ENCODE results near the gene RAI1.

Gene RAI1

GRCh38 chr17:17729620-17730249, 48.5 kb downstream of the RAI1 start (continued):
- TF ChIP-seq INSM2 (tag by site-specific recombination; IDR thresholded peaks at IDR 0.05) (no peak), CTCF (tag by site-specific recombination; IDR thresholded peaks at IDR 0.05) (0 out of 2 replicates have a peak, but pooled peaks have one; percentile 42), SCRT2 (tag by site-specific recombination; IDR thresholded peaks at IDR 0.05) (peak; percentile 96), ZNF610 (tag by site-specific recombination; IDR thresholded peaks at IDR 0.05; ENCODE audit: borderline replicate concordance) (no peak), SCRT1 (tag by site-specific recombination; IDR thresholded peaks at IDR 0.05; ENCODE audit: borderline replicate concordance) (peak; percentile 94), ZNF175 (tag by site-specific recombination; IDR thresholded peaks at IDR 0.05) (no peak), ZNF530 (tag by site-specific recombination; IDR thresholded peaks at IDR 0.05; ENCODE audit: low read depth) (no peak), WT1 (tag by site-specific recombination; IDR thresholded peaks at IDR 0.05) (no peak), ZNF488 (tag by site-specific recombination; IDR thresholded peaks at IDR 0.05) (no peak), ZNF302 (tag by site-specific recombination; IDR thresholded peaks at IDR 0.05; ENCODE audit: low read depth) (no peak), ZNF26 (tag by site-specific recombination; IDR thresholded peaks at IDR 0.05) (no peak), BCL6B (tag by site-specific recombination; IDR thresholded peaks at IDR 0.05) (0 out of 2 replicates have a peak, but pooled peaks have one; percentile 18), ZBTB8A (tag by site-specific recombination; IDR thresholded peaks at IDR 0.05) (no peak)

- no peak overlapping the region for H3K27ac ChIP-seq (ENCODE audit: extremely low read depth, low read depth, low read length)
- no peaks in the 10 kb centered on the region; the same call in 1 of the 2 replicates for H3K4me1 ChIP-seq (ENCODE audit: control insufficient read depth, insufficient read depth, low read length)
- peaks cover 0 to 40% of the 10 kb centered on the region in 2 experiments; a peak in 1 of 3 replicates for H3K36me3 ChIP-seq (ENCODE audit: control insufficient read depth in 2 of 2, insufficient read depth in 1 of 2, low read length in 2 of 2)
- H3K4me3 ChIP-seq (ENCODE audit: low read depth, low read length): no peak overlapping the region
- ChIA-PET CTCF (interaction anchor here (0.6 to 1.0 kb wide), 4 partner anchors 10 to 54 kb away, joined by 3 to 4 read pairs (median 3); no protein-coding TSS in a partner anchor), POLR2A (no interaction called here)
- H3K9me3 ChIP-seq (ENCODE audit: control insufficient read depth, insufficient read depth, low read depth, low read length): no peaks in the 10 kb centered on the region
- no peak for TF ChIP-seq ZNF211 (tag by site-specific recombination; IDR thresholded peaks at IDR 0.05; ENCODE audit: low read depth)
- TF ChIP-seq ZNF274 (IDR thresholded peaks at IDR 0.05; ENCODE audit: low read length): no peak
- no peak for TF ChIP-seq ZNF274 (tag by site-specific recombination; IDR thresholded peaks at IDR 0.05; ENCODE audit: borderline replicate concordance)
- no peak for TF ChIP-seq ZNF843 (tag by site-specific recombination; IDR thresholded peaks at IDR 0.05)
- TF ChIP-seq ZNF398 (tag by site-specific recombination; IDR thresholded peaks at IDR 0.05): no peak
- TF ChIP-seq ZNF791 (tag by site-specific recombination; IDR thresholded peaks at IDR 0.05): no peak
- no peak for TF ChIP-seq ZBTB44 (tag by site-specific recombination; IDR thresholded peaks at IDR 0.05)
- no peak for TF ChIP-seq FEZF1 (tag by site-specific recombination; IDR thresholded peaks at IDR 0.05)
- TF ChIP-seq ZNF660 (tag by site-specific recombination; IDR thresholded peaks at IDR 0.05): no peak
- no peak for TF ChIP-seq ZSCAN23 (tag by site-specific recombination; IDR thresholded peaks at IDR 0.05)
- TF ChIP-seq ZNF140 (tag by site-specific recombination; IDR thresholded peaks at IDR 0.05): no peak
- TF ChIP-seq ZNF16 (tag by site-specific recombination; IDR thresholded peaks at IDR 0.05; ENCODE audit: low read depth): no peak
Observed at GRCh38 chr17:17730250-17730935, 49.1 kb downstream of the RAI1 start.

Measured in HEK293 (cell line).